Neural progenitor cell (in vitro differentiated cells): ENCODE data around the gene PRKAG1.

Experiments used
- CTCF ChIP-seq: fragments of 200-600 bp; sonication (generic); IDR thresholded peaks from 2 replicates; pipeline ENCODE4 v1.5.1; 2017; ENCODE audit warnings: antibody characterized with exemption, mild to moderate bottlenecking
- EZH2phosphoT487 ChIP-seq: fragments of 200-600 bp; sonication (generic); IDR thresholded peaks from 2 replicates; pipeline ENCODE4 v1.6.1; 2017; ENCODE audit warnings: antibody characterized with exemption

DNA sequence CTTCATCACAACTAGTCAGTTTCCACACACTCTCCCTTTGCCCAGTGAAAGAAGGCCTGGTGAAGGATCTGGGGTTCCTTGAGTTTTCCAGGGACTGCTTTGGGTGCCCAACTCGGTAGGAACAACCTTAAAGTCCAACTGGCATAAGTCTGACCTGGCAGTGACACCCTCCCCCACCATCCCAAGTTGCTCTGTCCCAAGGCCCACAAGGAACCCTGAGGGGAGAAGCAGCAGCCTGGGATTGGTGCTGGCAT is 40.4 kb upstream of the PRKAG1 start:
- TF ChIP-seq CTCF (no peak), EZH2phosphoT487 (no peak)
